ENCODE data around the gene INVS.
"Not testable (repeated sequence)": the region's sequence is repeated elsewhere in the genome, so short reads cannot be mapped to it uniquely, and the experiment has no call there.

INVS gene

DNA sequence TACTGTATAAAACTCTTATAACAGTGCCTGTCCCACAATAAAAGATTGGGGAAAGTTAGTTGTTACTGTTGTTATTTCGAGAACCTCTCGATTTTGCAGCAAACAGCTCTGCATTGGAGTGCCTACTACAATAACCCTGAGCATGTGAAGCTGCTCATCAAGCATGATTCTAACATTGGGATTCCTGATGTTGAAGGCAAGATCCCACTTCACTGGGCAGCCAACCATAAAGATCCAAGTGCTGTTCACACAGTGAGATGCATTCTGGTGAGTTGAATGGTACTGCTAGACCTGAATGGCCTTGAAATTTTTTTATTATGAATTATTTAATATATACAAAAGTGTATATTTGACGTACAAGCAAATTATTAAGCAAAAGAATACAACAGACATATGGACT, 130.5 kb downstream of the INVS start:
- TF ChIP-seq ZFP30 (CRISPR knock-in tag; IDR thresholded peaks at IDR 0.05) (no peak), ZFP3 (CRISPR knock-in tag; IDR thresholded peaks at IDR 0.05) (no peak), RARB (CRISPR knock-in tag; IDR thresholded peaks at IDR 0.05) (no peak), SNAI2 (CRISPR knock-in tag; IDR thresholded peaks at IDR 0.05) (no peak), TOX (CRISPR knock-in tag; IDR thresholded peaks at IDR 0.05; ENCODE audit: borderline replicate concordance) (no peak), BACH2 (CRISPR knock-in tag; IDR thresholded peaks at IDR 0.05; ENCODE audit: borderline replicate concordance) (no peak), GLIS3 (CRISPR knock-in tag; IDR thresholded peaks at IDR 0.05) (no peak), ZNF8 (CRISPR knock-in tag; IDR thresholded peaks at IDR 0.05) (no peak), TCF4 (CRISPR knock-in tag; IDR thresholded peaks at IDR 0.05; ENCODE audit: borderline replicate concordance) (no peak), PPARA (CRISPR knock-in tag; IDR thresholded peaks at IDR 0.05; ENCODE audit: borderline replicate concordance) (no peak), ZNF565 (CRISPR knock-in tag; conservative IDR thresholded peaks at IDR 0.05; ENCODE audit: low read depth) (no peak), ARNTL (CRISPR knock-in tag; IDR thresholded peaks at IDR 0.05; ENCODE audit: borderline replicate concordance, low read depth) (no peak)
- TF ChIP-seq, protein P1, sequence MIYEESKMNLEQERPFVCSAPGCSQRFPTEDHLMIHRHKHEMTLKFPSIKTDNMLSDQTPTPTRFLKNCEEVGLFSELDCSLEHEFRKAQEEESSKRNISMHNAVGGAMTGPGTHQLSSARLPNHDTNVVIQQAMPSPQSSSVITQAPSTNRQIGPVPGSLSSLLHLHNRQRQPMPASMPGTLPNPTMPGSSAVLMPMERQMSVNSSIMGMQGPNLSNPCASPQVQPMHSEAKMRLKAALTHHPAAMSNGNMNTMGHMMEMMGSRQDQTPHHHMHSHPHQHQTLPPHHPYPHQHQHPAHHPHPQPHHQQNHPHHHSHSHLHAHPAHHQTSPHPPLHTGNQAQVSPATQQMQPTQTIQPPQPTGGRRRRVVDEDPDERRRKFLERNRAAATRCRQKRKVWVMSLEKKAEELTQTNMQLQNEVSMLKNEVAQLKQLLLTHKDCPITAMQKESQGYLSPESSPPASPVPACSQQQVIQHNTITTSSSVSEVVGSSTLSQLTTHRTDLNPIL (CRISPR knock-in tag; IDR thresholded peaks at IDR 0.05; ENCODE audit: low read depth): no peak
- TF ChIP-seq, protein P2, sequence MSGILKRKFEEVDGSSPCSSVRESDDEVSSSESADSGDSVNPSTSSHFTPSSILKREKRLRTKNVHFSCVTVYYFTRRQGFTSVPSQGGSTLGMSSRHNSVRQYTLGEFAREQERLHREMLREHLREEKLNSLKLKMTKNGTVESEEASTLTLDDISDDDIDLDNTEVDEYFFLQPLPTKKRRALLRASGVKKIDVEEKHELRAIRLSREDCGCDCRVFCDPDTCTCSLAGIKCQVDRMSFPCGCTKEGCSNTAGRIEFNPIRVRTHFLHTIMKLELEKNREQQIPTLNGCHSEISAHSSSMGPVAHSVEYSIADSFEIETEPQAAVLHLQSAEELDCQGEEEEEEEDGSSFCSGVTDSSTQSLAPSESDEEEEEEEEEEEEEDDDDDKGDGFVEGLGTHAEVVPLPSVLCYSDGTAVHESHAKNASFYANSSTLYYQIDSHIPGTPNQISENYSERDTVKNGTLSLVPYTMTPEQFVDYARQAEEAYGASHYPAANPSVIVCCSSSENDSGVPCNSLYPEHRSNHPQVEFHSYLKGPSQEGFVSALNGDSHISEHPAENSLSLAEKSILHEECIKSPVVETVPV (CRISPR knock-in tag; IDR thresholded peaks at IDR 0.05): no peak
- TF ChIP-seq, protein P3, sequence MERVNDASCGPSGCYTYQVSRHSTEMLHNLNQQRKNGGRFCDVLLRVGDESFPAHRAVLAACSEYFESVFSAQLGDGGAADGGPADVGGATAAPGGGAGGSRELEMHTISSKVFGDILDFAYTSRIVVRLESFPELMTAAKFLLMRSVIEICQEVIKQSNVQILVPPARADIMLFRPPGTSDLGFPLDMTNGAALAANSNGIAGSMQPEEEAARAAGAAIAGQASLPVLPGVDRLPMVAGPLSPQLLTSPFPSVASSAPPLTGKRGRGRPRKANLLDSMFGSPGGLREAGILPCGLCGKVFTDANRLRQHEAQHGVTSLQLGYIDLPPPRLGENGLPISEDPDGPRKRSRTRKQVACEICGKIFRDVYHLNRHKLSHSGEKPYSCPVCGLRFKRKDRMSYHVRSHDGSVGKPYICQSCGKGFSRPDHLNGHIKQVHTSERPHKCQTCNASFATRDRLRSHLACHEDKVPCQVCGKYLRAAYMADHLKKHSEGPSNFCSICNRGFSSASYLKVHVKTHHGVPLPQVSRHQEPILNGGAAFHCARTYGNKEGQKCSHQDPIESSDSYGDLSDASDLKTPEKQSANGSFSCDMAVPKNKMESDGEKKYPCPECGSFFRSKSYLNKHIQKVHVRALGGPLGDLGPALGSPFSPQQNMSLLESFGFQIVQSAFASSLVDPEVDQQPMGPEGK (CRISPR knock-in tag; IDR thresholded peaks at IDR 0.05; ENCODE audit: borderline replicate concordance): no peak
- TF ChIP-seq, protein P4, sequence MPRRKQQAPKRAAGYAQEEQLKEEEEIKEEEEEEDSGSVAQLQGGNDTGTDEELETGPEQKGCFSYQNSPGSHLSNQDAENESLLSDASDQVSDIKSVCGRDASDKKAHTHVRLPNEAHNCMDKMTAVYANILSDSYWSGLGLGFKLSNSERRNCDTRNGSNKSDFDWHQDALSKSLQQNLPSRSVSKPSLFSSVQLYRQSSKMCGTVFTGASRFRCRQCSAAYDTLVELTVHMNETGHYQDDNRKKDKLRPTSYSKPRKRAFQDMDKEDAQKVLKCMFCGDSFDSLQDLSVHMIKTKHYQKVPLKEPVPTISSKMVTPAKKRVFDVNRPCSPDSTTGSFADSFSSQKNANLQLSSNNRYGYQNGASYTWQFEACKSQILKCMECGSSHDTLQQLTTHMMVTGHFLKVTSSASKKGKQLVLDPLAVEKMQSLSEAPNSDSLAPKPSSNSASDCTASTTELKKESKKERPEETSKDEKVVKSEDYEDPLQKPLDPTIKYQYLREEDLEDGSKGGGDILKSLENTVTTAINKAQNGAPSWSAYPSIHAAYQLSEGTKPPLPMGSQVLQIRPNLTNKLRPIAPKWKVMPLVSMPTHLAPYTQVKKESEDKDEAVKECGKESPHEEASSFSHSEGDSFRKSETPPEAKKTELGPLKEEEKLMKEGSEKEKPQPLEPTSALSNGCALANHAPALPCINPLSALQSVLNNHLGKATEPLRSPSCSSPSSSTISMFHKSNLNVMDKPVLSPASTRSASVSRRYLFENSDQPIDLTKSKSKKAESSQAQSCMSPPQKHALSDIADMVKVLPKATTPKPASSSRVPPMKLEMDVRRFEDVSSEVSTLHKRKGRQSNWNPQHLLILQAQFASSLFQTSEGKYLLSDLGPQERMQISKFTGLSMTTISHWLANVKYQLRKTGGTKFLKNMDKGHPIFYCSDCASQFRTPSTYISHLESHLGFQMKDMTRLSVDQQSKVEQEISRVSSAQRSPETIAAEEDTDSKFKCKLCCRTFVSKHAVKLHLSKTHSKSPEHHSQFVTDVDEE (CRISPR knock-in tag; IDR thresholded peaks at IDR 0.05): no peak
- TF ChIP-seq, protein P5, sequence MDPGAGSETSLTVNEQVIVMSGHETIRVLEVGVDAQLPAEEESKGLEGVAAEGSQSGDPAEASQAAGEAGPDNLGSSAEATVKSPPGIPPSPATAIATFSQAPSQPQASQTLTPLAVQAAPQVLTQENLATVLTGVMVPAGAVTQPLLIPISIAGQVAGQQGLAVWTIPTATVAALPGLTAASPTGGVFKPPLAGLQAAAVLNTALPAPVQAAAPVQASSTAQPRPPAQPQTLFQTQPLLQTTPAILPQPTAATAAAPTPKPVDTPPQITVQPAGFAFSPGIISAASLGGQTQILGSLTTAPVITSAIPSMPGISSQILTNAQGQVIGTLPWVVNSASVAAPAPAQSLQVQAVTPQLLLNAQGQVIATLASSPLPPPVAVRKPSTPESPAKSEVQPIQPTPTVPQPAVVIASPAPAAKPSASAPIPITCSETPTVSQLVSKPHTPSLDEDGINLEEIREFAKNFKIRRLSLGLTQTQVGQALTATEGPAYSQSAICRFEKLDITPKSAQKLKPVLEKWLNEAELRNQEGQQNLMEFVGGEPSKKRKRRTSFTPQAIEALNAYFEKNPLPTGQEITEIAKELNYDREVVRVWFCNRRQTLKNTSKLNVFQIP (CRISPR knock-in tag; IDR thresholded peaks at IDR 0.05; ENCODE audit: borderline replicate concordance, low read depth): no peak
- ATAC-seq: no peak

DNA sequence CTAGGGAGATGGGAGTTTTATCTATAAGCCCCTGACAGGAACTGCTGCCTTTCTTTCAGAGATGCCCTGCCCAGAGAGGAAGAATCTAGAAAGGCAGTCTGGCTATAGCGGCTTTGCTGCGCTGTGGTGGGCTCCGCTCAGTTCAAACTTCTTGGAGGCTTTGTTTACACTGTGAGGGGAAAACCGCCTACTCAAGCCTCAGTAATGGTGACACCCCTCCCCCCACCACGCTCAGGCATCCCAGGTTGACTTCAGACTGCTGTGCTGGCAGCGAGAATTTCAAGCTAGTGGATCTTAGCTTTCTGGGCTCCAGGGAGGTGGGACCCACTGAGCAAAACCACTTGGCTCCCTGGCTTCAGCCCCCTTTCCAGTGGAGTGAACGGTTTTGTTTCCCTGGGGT, 137.9 kb downstream of the INVS start:
- not testable (repeated sequence) for ATAC-seq

DNA sequence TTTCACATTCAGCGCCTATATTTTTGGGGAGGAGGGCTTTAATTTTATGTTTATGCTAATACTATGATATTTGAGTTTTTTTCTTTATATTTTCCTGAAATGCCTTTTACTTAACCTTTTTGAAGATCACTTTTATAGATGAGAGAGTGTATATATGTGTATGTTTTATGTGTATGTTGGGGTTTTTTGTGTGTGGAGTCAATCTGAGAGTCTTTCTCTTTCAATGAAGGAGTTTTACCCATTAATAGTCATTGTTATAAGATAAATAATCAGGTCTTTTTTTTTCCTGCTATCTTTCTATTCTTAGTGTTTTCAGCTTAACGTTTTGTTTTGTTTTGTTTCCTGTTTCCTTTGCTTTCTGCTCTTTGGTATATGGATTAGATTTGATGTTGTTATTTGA, 141.5 kb downstream of the INVS start:
- ATAC-seq: no peak
- TF ChIP-seq PPARA (CRISPR knock-in tag; IDR thresholded peaks at IDR 0.05; ENCODE audit: borderline replicate concordance) (no peak), ESRRG (CRISPR knock-in tag; IDR thresholded peaks at IDR 0.05) (no peak), ARNTL (CRISPR knock-in tag; IDR thresholded peaks at IDR 0.05; ENCODE audit: borderline replicate concordance, low read depth) (no peak), BACH2 (CRISPR knock-in tag; IDR thresholded peaks at IDR 0.05; ENCODE audit: borderline replicate concordance) (no peak), TOX (CRISPR knock-in tag; IDR thresholded peaks at IDR 0.05; ENCODE audit: borderline replicate concordance) (no peak), ZC3H10 (CRISPR knock-in tag; IDR thresholded peaks at IDR 0.05) (no peak), CSDC2 (CRISPR knock-in tag; IDR thresholded peaks at IDR 0.05) (no peak)
- TF ChIP-seq, protein P2 (CRISPR knock-in tag; IDR thresholded peaks at IDR 0.05): no peak
- TF ChIP-seq, protein P5 (CRISPR knock-in tag; IDR thresholded peaks at IDR 0.05; ENCODE audit: borderline replicate concordance, low read depth): no peak
- TF ChIP-seq, protein P4 (CRISPR knock-in tag; IDR thresholded peaks at IDR 0.05): no peak
- TF ChIP-seq, protein P1 (CRISPR knock-in tag; IDR thresholded peaks at IDR 0.05; ENCODE audit: low read depth): no peak

Data from SK-N-SH treated with all-trans-retinoic acid at 6 μM for 48 hours (cell line).